Adrenal gland (tissue), 12 donors: ENCODE results near the gene MAPKBP1. TPM values are rescaled to one million over a fixed set of nuclear protein-coding genes. Genes with fewer than 3 reads are reported as not detected.

ENCODE experiments used
- DNase-seq, 7 donors: peaks; one replicate each; pipeline ENCODE4 v3.0.0-alpha.2; 2019 to 2020
- H3K27ac ChIP-seq, 5 donors: fragments of 200-600 bp; sonication (generic) in 4 of 5; 1 replicate in 3 of 5; 2 replicates in 2 of 5; pipeline versions ENCODE4 v1.5.1 to v1.8.0; 2016 to 2020; ENCODE audit warnings: mild to moderate bottlenecking in 1 of 5
- H3K27me3 ChIP-seq: fragments of 200-600 bp; 2 replicates; pipeline ENCODE4 v1.8.0; 2021
- H3K36me3 ChIP-seq, 2 donors: fragments of 200-600 bp; replicated peaks in 1 of 2; 1 replicate in 1 of 2; 2 replicates in 1 of 2; pipeline versions ENCODE4 v1.5.1 to v1.8.0; 2018 to 2022
- H3K4me1 ChIP-seq, 2 donors: fragments of 200-600 bp; replicated peaks in 1 of 2; 1 replicate in 1 of 2; 2 replicates in 1 of 2; pipeline versions ENCODE4 v1.5.1 to v1.8.0; 2018 to 2021
- H3K4me3 ChIP-seq, 4 donors: fragments of 200-600 bp; sonication (generic) in 3 of 4; one replicate each; pipeline ENCODE4 v1.5.1; 2016 to 2018
- H3K9me3 ChIP-seq, 3 donors: fragments of 200-600 bp; sonication (generic) in 1 of 3; replicated peaks in 1 of 3; 1 replicate in 2 of 3; 2 replicates in 1 of 3; pipeline versions ENCODE4 v1.5.1 to v1.8.0; 2016 to 2021
- POLR2A ChIP-seq, 2 donors: fragments of 450-650 bp; IDR thresholded peaks; one replicate each; pipeline ENCODE4 v1.6.1; 2017; ENCODE audit warnings: antibody characterized with exemption in 2 of 2, mild to moderate bottlenecking in 2 of 2, moderate library complexity in 1 of 2
- WGBS, 4 donors: extraction: QIAGEN DNeasy Blood & Tissue Kit in 2 of 4; methylation state at CpG; one replicate each; pipeline versions ENCODE4 v1.1.5 to v1.1.7; 2013 to 2017; 5-methylcytosine and 5-hydroxymethylcytosine counted together
- intact Hi-C, 2 donors: fragments of 100-400 bp; cut with DNase I; formaldehyde crosslinking; loops; one replicate each; pipeline versions ENCODE4 v1.14.1 to v1.15.0; 2022 to 2023
- microRNA-seq, 3 donors: library from miRNA; unstranded; fragments of <30 nt; microRNA quantifications; one replicate each; pipeline ENCODE4, GENCODE V29; 2017 to 2020
- polyA plus RNA-seq, 3 donors: library from polyadenylated mRNA; stranded (reverse); fragments of 200-250 nt in 2 of 3; fragments of 350-450 nt in 1 of 3; fragmentation: Illumina TruSeq in 1 of 3; extraction: RNeasy Lipid Tissue Mini Kit (QIAGEN cat#74804) in 1 of 3; gene quantifications; one replicate each; pipeline ENCODE4 v1.2.3, GENCODE V29; 2013 to 2014
- small RNA-seq, 2 donors: library from RNA; depleted of rRNA; stranded (forward); fragments of <200 nt; gene quantifications; one replicate each; pipeline ENCODE3, GENCODE V24; 2016
- total RNA-seq, 9 donors: library from RNA; depleted of rRNA in 4 of 9; stranded (reverse); fragments of >200 nt in 4 of 9; fragments of 120-200 nt in 1 of 9; fragmentation: NEBNext Ultra II Directional in 1 of 9; extraction: Animal tissue kit (Norgen Biotek cat#: 25700) in 1 of 9; gene quantifications; one replicate each; pipeline versions ENCODE4 v1.1.0 to v1.2.4, GENCODE V29; 2013 to 2023
- TF ChIP-seq, protein P1 (sequence below), 6 experiments: fragments of 450-650 bp in 4 of 6; fragments of 200-600 bp in 2 of 6; sonication (generic) in 1 of 6; IDR thresholded peaks; 1 replicate in 5 of 6; 2 replicates in 1 of 6; pipeline versions ENCODE4 v1.5.1 to v1.8.0; 2016 to 2021; ENCODE audit warnings: antibody characterized with exemption in 6 of 6, mild to moderate bottlenecking in 2 of 6, moderate library complexity in 1 of 6
- donor health status: healthy with polysubstance abuse.
- donor health status: Bipolar disorder and iron deficiency.
- donor health status: DM: yes; HTN: yes; CAD: no.
- donor health status: DM: no; HTN: no; CAD: no.
- donor health status: DM: no; HTN: no; CAD: no.
- donor health status: DM: yes; HTN: yes; CAD: no.

The MAPKBP1 gene
- total and polyA plus RNA-seq, 12 donors: 10.1 to 60.7 (median 22.8) TPM

DNA sequence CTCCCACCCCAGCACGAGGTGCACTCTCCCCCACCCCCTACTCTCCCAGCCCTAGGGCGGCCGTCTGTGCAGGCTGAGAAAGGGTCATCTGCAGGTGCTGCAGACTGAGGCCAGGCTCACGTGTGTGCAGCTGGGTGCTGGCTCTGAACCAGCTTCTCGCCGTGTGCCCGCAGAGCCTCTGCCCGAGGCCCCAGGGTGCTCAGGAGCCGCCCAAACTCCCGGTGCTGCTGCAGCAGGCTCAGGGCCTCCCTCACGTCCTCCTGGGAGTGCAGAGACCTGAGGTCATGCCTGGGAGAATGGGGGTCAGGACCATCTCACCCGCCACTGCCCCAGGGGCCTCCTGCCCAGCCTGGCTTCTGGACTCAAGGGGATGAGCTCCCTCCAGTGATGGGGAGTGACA lies 102.4 kb downstream of the MAPKBP1 start:
- no peak for TF ChIP-seq POLR2A (IDR thresholded peaks at IDR 0.05)
- TF ChIP-seq, protein P1, sequence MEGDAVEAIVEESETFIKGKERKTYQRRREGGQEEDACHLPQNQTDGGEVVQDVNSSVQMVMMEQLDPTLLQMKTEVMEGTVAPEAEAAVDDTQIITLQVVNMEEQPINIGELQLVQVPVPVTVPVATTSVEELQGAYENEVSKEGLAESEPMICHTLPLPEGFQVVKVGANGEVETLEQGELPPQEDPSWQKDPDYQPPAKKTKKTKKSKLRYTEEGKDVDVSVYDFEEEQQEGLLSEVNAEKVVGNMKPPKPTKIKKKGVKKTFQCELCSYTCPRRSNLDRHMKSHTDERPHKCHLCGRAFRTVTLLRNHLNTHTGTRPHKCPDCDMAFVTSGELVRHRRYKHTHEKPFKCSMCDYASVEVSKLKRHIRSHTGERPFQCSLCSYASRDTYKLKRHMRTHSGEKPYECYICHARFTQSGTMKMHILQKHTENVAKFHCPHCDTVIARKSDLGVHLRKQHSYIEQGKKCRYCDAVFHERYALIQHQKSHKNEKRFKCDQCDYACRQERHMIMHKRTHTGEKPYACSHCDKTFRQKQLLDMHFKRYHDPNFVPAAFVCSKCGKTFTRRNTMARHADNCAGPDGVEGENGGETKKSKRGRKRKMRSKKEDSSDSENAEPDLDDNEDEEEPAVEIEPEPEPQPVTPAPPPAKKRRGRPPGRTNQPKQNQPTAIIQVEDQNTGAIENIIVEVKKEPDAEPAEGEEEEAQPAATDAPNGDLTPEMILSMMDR (IDR thresholded peaks at IDR 0.05): no peak
- no peaks in the 10 kb centered on the region for H3K27me3 ChIP-seq
- intact Hi-C loops: no loop called here
- DNase-seq: no peak
- no peak overlapping the region for H3K4me3 ChIP-seq
- no peak overlapping the region for H3K27ac ChIP-seq
- no peaks in the 10 kb centered on the region for H3K9me3 ChIP-seq
- no peaks in the 10 kb centered on the region for H3K4me1 ChIP-seq
- WGBS, 4 donors: 66 to 80% (median 67%) methylated on average over 1 to 12 of the region's 12 CpGs; no CpG with 5 or more reads in 1 of the 4 donors
- H3K36me3 ChIP-seq: no peaks in the 10 kb centered on the region

Small RNAs within 50 kb of the gene (microRNA-seq; reads per million reads assigned to microRNA genes)
- gene MIR4310: 0 reads per million in 3 donors

Small RNAs within 50 kb of the gene (small RNA-seq; reads per million reads assigned to genes)
- gene JMJD7-PLA2G4B: 0 reads per million in 2 donors
- 0 reads per million in 2 donors for gene MIR4310
- 0 reads per million in 2 donors for gene RNA5SP393

Other genes starting within 250 kb of the MAPKBP1 start
- gene RPAP1, start 230.2 kb upstream of the MAPKBP1 start, total RNA-seq: 10 to 100 TPM; 13.9 to 44.5 (median 31.6) TPM
- 10 to 100 TPM; 13.0 to 25.3 (median 15.6) TPM for gene RPAP1, start 230.2 kb upstream of the MAPKBP1 start, polyA plus RNA-seq
- 10 to 100 TPM in 7 of 9 donors, 1 to 10 TPM in 2; 9.0 to 44.6 (median 18.1) TPM for gene TYRO3, start 215.3 kb upstream of the MAPKBP1 start, total RNA-seq
- gene TYRO3, start 215.3 kb upstream of the MAPKBP1 start, polyA plus RNA-seq: 10 to 100 TPM in 2 of 3 donors, 1 to 10 TPM in 1; 8.8 to 19.0 (median 12.3) TPM
- gene MGA, start 114.1 kb upstream of the MAPKBP1 start, total RNA-seq: 10 to 100 TPM; 22.0 to 56.8 (median 40.2) TPM
- gene MGA, start 114.1 kb upstream of the MAPKBP1 start, polyA plus RNA-seq: 10 to 100 TPM in 1 of 3 donors, 1 to 10 TPM in 2; 2.6 to 14.8 (median 6.0) TPM
- 10 to 100 TPM in 6 of 9 donors, 1 to 10 TPM in 3; 4.0 to 20.6 (median 11.6) TPM for gene JMJD7, start 53.6 kb downstream of the MAPKBP1 start, total RNA-seq
- gene JMJD7, start 53.6 kb downstream of the MAPKBP1 start, polyA plus RNA-seq: 10 to 100 TPM in 2 of 3 donors, 1 to 10 TPM in 1; 4.2 to 18.1 (median 13.8) TPM
- gene PLA2G4B, start 64.4 kb downstream of the MAPKBP1 start, total RNA-seq: 1 to 10 TPM in 6 of 9 donors, under 1 TPM in 3; 0.35 to 6.9 (median 1.5) TPM
- gene PLA2G4B, start 64.4 kb downstream of the MAPKBP1 start, polyA plus RNA-seq: 10 to 100 TPM in 2 of 3 donors, 1 to 10 TPM in 1; 4.8 to 26.4 (median 23.7) TPM
- gene SPTBN5, start 119.6 kb downstream of the MAPKBP1 start, total RNA-seq: 1 to 10 TPM in 3 of 9 donors, under 1 TPM in 6; under 0.01 to 1.6 (median 0.30) TPM
- gene SPTBN5, start 119.6 kb downstream of the MAPKBP1 start, polyA plus RNA-seq: 1 to 10 TPM in 2 of 3 donors, under 1 TPM in 1; 0.42 to 6.8 (median 2.8) TPM
- 10 to 100 TPM in 7 of 9 donors, 1 to 10 TPM in 2; 2.0 to 17.0 (median 13.8) TPM for gene EHD4, start 198.1 kb downstream of the MAPKBP1 start, total RNA-seq
- gene EHD4, start 198.1 kb downstream of the MAPKBP1 start, polyA plus RNA-seq: 1 to 10 TPM; 5.9 to 7.4 (median 6.2) TPM
- gene PLA2G4E, start 246.6 kb downstream of the MAPKBP1 start, total RNA-seq: under 1 TPM in 2 of 9 donors, not detected in 7; 0.22 to 0.25 TPM
- 1 to 10 TPM in 1 of 3 donors, under 1 TPM in 1, not detected in 1; 0.03 to 1.1 TPM for gene PLA2G4E, start 246.6 kb downstream of the MAPKBP1 start, polyA plus RNA-seq